HG03159 (cell line): ENCODE measurements around the gene RNF4.
A peak's percentile ranks its signal among the peaks of the same experiment; 100 is the strongest.

ENCODE experiments used
- ATAC-seq: cut with Tn5 transposase; IDR thresholded peaks from one replicate; pipeline ENCODE4 v1.9.1; 2021; ENCODE audit warnings: mild to moderate bottlenecking, moderate library complexity; ENCODE audit not compliant: unreplicated experiment

RNF4 gene

GRCh38 chr4:2437475-2438215, 31.3 kb upstream of the RNF4 start:
- no peak for ATAC-seq

GRCh38 chr4:2438822-2439718, 29.8 kb upstream of the RNF4 start:
- ATAC-seq, result no peak

DNA sequence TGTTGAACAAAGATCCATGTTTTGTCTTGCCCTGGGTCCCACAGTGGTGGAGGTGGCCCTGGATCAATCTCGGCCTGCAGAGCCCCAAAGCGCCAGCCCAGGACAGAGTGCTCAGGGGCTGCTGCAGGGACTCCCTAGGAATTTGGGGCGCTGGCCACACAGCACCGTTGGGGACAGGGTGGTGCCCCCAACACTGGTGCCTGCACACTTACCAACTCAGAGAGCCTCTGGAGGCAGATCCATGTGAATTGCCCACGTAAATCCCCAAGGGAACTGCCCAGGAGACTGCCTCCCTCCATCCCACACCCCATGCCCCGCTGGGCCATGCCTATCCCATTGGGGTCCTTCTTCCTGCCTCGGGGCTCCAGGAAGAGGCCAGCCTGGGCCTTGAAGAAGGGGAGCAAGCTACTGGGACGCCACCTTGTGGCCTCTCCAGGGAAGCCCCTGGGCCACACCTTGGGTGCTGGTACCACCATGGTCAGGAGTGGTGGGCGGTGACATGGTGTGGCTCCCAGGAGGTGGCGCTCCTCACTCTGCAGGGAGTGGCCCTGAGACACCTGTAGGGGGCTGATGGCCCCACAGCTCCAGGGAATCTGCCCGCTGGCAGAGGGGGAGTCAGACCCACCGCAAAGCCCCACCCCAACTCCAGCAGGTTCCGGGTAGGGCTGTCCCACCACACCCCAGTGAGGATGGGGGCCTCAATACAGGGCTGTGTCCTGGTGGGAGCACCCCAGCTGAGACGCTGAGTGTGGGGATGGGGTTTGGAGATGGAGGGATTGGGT, 27.3 kb upstream of the RNF4 start:
- peak; percentile 81 for ATAC-seq

- ATAC-seq, result no peak
These were observed 26.5 kb upstream of the RNF4 start for GRCh38 chr4:2442175-2442993.

GRCh38 chr4:2443061-2443730, 25.7 kb upstream of the RNF4 start:
- no peak for ATAC-seq

- ATAC-seq, result no peak
These were observed 24.8 kb upstream of the RNF4 start for GRCh38 chr4:2443956-2444740.

DNA sequence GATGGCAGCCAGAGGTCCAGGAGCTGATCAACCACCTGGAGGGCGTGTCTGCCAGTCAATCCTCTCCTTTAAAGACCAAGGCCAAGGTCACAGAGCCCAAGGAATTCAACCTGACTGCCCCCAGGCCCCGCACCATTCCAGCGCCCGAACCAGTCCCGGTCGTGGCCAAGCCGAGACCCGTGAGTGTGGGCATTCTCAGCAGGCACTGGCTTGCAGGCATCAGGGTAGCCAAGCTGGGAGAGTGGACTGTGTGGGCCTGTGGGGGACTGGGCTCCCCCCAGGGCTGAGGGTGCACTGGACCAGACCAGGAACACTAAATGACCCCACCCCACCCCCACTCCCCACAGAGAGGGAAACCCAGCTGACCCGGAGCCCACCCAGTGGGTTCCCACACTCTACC, 23.8 kb upstream of the RNF4 start:
- ATAC-seq, result no peak

DNA sequence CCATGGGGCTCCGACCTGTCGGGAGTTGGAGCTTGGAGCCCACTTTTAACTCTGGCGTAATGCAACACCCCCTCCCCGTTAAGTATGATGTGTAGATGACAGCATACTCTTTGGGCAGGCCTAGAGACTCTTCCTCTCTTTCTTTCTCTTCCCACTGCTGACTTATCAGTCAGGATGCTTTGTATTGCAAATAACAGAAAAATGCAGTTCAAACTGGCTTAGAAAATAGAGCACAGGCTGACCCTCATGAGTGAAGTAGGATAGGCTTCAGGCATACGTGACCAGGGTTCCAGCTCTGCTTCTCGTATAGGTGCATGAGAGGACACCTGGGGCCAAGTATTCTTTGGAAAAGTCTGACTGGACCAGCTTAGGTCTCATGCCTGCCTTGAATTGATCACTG, 23.3 kb upstream of the RNF4 start:
- no peak for ATAC-seq

- ATAC-seq, result no peak
These were observed 22.0 kb upstream of the RNF4 start for GRCh38 chr4:2446656-2447564.

GRCh38 chr4:2448589-2448988, 20.3 kb upstream of the RNF4 start:
- ATAC-seq, result no peak

DNA sequence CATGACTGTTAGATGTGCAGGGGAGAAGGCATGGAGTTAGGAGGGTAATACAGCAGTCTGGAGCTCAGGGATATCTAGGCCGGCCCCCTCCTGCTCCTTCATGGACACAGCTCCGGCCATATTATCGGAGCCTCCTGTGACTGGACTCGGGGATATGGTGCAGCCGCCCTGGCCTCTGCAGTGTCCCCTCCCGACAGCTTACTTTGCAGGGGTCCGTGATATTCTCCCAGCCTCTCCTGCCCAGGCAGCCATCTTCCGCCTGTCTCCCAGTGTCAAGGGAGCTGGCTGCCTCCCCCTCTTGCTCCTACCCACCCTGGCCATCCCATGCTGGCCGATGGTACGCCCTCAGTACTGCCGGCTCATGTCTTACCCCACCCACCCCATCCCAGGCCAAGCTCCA, 19.9 kb upstream of the RNF4 start:
- ATAC-seq, result no peak

DNA sequence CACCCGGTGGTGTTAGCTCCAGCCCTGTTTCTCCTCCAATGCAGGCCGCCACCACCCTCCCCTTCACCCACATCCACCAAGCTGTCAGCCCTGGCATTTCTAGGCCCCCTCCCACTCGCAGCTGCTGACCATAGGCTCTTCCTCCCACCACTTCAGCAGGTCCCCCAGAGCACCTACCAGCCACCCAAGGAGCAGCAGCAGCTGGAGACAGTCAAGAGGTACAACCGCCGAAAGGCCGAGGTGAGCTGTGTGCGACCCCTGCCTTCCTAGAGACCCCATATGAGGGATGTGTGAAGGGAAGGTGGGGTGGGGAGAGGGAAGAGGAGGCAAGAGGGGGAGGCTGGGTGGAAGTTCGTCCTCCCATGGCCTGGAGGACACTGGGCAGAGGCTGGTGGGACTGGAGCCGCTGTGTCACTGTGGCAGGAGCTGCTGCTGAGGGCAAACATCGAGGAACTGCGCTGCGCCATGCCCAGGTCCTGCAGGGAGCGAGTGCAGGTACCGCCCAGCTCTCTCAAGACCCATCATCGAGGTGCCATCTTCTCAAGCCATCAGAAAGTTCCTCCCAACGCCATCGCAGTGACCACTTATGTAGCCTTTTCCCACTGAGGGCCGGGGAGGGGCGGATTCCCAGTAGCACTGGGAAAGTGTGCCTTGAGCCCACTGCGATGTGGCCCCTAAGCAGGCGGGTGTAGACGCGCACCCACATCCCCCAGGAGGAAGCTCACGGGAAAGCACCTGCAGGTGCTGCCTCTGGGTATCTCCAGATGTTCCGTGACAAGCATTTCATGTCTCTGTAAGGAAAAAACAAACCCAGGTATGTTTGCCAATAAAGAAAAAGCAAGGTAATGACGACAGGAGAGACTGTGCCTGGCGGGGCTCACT, 19.2 kb upstream of the RNF4 start:
- ATAC-seq, result no peak

- ATAC-seq, result no peak
These were observed 18.4 kb upstream of the RNF4 start for GRCh38 chr4:2450394-2451035.

GRCh38 chr4:2451036-2451520, 17.8 kb upstream of the RNF4 start:
- ATAC-seq, result no peak

GRCh38 chr4:2451821-2452785, 16.8 kb upstream of the RNF4 start:
- no peak for ATAC-seq
